ENCODE data around the gene LAMA2.

The LAMA2 gene

GRCh38 chr6:129113637-129114036, 230.7 kb downstream of the LAMA2 start:
- no peaks in the 10 kb centered on the region for H3K79me2 ChIP-seq (ENCODE audit: insufficient read depth, low read length)
- no peak overlapping the region for H3K9ac ChIP-seq (ENCODE audit: low read length)
- no peaks in the 10 kb centered on the region for H4K20me1 ChIP-seq (ENCODE audit: insufficient read depth, low read length)
- H3K36me3 ChIP-seq (ENCODE audit: insufficient read depth, low read length) = no peaks in the 10 kb centered on the region
- H3K4me2 ChIP-seq (ENCODE audit: low read length) = no peak overlapping the region
- no peaks in the 10 kb centered on the region for H3F3A ChIP-seq (ENCODE audit: insufficient read depth, low read length)
- H3K4me3 ChIP-seq (ENCODE audit: low read depth, low read length, poor library complexity, severe bottlenecking) = no peak overlapping the region
- no peaks in the 10 kb centered on the region for H3K9me3 ChIP-seq (ENCODE audit: low read length)
- H3K9me2 ChIP-seq (ENCODE audit: low read depth, low read length) = no peaks in the 10 kb centered on the region
- H3K4me1 ChIP-seq (ENCODE audit: insufficient read depth, low read length, severe bottlenecking) = no peaks in the 10 kb centered on the region
- H3K27me3 ChIP-seq (ENCODE audit: insufficient read depth, low read length) = no peaks in the 10 kb centered on the region
- TF ChIP-seq CTCF (IDR thresholded peaks at IDR 0.05; ENCODE audit: low read length) (no peak), EZH2 (IDR thresholded peaks at IDR 0.05; ENCODE audit: borderline replicate concordance, low read length) (no peak)
- H3K27ac ChIP-seq (ENCODE audit: low read depth, low read length, poor library complexity, severe bottlenecking) = no peak overlapping the region
- no peak overlapping the region for H2AFZ ChIP-seq (ENCODE audit: low read length)

GRCh38 chr6:129114636-129115391, 231.9 kb downstream of the LAMA2 start:
- Histone ChIP-seq H3F3A (ENCODE audit: insufficient read depth, low read length) (no peaks in the 10 kb centered on the region), H3K9me3 (ENCODE audit: low read length) (no peaks in the 10 kb centered on the region), H3K27ac (ENCODE audit: low read depth, low read length, poor library complexity, severe bottlenecking) (no peak overlapping the region), H3K27me3 (ENCODE audit: insufficient read depth, low read length) (no peaks in the 10 kb centered on the region), H4K20me1 (ENCODE audit: insufficient read depth, low read length) (no peaks in the 10 kb centered on the region), H3K4me1 (ENCODE audit: insufficient read depth, low read length, severe bottlenecking) (no peaks in the 10 kb centered on the region), H3K4me2 (ENCODE audit: low read length) (no peak overlapping the region), H3K36me3 (ENCODE audit: insufficient read depth, low read length) (no peaks in the 10 kb centered on the region), H3K4me3 (ENCODE audit: low read depth, low read length, poor library complexity, severe bottlenecking) (no peak overlapping the region), H3K9me2 (ENCODE audit: low read depth, low read length) (no peaks in the 10 kb centered on the region), H3K79me2 (ENCODE audit: insufficient read depth, low read length) (no peaks in the 10 kb centered on the region), H3K9ac (ENCODE audit: low read length) (no peak overlapping the region), H2AFZ (ENCODE audit: low read length) (no peak overlapping the region)
- TF ChIP-seq CTCF (IDR thresholded peaks at IDR 0.05; ENCODE audit: low read length) (no peak), EZH2 (IDR thresholded peaks at IDR 0.05; ENCODE audit: borderline replicate concordance, low read length) (no peak)

GRCh38 chr6:129115471-129115870, 232.5 kb downstream of the LAMA2 start:
- Histone ChIP-seq H3K79me2 (ENCODE audit: insufficient read depth, low read length) (no peaks in the 10 kb centered on the region), H3K4me2 (ENCODE audit: low read length) (no peak overlapping the region), H3K4me1 (ENCODE audit: insufficient read depth, low read length, severe bottlenecking) (no peaks in the 10 kb centered on the region), H2AFZ (ENCODE audit: low read length) (no peak overlapping the region), H3K4me3 (ENCODE audit: low read depth, low read length, poor library complexity, severe bottlenecking) (no peak overlapping the region), H3K27ac (ENCODE audit: low read depth, low read length, poor library complexity, severe bottlenecking) (no peak overlapping the region), H3F3A (ENCODE audit: insufficient read depth, low read length) (no peaks in the 10 kb centered on the region), H4K20me1 (ENCODE audit: insufficient read depth, low read length) (no peaks in the 10 kb centered on the region), H3K9me3 (ENCODE audit: low read length) (no peaks in the 10 kb centered on the region), H3K36me3 (ENCODE audit: insufficient read depth, low read length) (no peaks in the 10 kb centered on the region), H3K9me2 (ENCODE audit: low read depth, low read length) (no peaks in the 10 kb centered on the region), H3K9ac (ENCODE audit: low read length) (no peak overlapping the region), H3K27me3 (ENCODE audit: insufficient read depth, low read length) (no peaks in the 10 kb centered on the region)
- TF ChIP-seq EZH2 (IDR thresholded peaks at IDR 0.05; ENCODE audit: borderline replicate concordance, low read length) = no peak
- no peak for TF ChIP-seq CTCF (IDR thresholded peaks at IDR 0.05; ENCODE audit: low read length)
